Renal cortical epithelial cell (primary cell): ENCODE data around the gene SLC35C1. TPM values are rescaled to one million over a fixed set of nuclear protein-coding genes. Genes with fewer than 3 reads are reported as not detected.
"Not testable (repeated sequence)": the region's sequence is repeated elsewhere in the genome, so short reads cannot be mapped to it uniquely, and the experiment has no call there.

Experiments
- DNase-seq: peaks from one replicate; pipeline ENCODE4 v3.0.0-alpha.2; 2011; ENCODE audit warnings: low read depth
- total RNA-seq: library from RNA; depleted of rRNA; stranded (reverse); fragments of >200 nt; gene quantifications from 2 replicates; pipeline ENCODE4 v1.2.3, GENCODE V29; 2014

SLC35C1 gene
- total RNA-seq, 1 donor from 2014 or later = 17.9 TPM

DNA sequence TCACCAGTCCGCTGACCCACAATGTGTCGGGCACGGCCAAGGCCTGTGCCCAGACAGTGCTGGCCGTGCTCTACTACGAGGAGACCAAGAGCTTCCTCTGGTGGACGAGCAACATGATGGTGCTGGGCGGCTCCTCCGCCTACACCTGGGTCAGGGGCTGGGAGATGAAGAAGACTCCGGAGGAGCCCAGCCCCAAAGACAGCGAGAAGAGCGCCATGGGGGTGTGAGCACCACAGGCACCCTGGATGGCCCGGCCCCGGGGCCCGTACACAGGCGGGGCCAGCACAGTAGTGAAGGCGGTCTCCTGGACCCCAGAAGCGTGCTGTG is 6.1 kb downstream of the SLC35C1 start:
- no peak for DNase-seq

- DNase-seq = no peak
Measured at GRCh38 chr11:45811571-45812290, 6.8 kb downstream of the SLC35C1 start.

DNA sequence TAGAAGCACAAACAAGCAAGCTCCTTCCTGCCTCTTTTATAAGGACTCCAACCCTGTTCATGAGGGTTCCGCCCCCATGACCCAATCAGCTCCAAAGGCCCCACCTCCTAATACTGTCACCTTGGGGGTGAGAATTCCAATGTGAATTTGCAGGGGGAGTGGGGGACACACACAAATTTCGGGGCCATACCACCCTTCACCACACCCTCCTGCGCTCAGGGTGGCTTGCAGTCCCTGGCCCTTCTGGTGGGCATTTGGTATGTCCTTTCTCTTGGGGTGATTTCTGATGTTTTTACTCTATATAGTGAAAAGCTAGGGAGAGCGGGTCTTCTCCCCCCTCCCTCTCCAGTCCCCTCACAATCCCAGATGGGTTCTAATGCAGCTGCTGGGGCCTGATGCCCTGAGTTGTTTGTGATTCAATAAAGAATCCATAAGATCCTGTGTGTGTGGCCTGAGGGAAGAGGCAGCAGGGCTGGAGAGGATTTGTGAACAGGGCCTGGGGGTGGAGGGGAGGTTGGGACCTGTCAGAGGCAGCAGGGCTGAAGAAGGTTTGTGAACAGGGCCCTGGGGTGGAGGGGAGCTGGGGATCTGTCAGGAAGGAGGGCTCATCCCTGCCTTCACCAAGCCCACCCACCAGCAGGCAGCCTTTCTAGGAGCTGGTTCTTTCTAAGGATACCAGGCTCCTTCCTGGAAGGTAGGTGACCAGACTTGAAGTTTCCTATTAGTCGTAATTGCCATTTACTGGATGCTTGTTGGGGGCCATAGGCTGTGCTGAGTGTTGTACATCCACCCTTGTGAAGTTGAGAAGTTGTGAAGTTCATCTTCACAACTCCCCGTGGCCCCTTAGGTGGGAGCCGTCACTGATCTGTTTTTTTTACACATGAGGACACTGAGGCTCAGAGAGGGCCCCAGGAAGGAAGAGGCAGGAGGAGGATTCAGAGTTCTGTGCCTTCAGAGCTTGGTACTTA is 7.9 kb downstream of the SLC35C1 start:
- no peak for DNase-seq

GRCh38 chr11:45815747-45816146 is 10.8 kb downstream of the SLC35C1 start:
- DNase-seq = peak; percentile 46

DNA sequence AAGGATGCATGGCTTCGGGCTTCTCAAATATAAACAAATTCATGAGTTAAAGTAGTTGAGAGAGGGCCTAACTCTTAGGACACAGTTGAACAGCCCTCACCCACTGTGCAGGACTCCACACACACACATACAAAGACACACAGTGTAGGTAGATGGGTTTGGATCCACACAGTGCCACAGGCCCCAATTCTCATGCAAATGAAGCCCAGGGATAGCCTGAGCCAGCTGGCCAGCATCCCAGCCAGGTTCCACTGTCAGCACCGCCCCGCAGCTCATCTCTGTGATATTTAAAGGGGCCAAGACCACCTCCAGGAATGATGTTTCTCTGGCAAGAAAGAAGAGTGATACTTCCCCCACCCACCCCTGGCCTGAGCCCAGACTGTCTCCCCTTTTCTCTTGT is 11.7 kb downstream of the SLC35C1 start:
- DNase-seq = no peak

DNA sequence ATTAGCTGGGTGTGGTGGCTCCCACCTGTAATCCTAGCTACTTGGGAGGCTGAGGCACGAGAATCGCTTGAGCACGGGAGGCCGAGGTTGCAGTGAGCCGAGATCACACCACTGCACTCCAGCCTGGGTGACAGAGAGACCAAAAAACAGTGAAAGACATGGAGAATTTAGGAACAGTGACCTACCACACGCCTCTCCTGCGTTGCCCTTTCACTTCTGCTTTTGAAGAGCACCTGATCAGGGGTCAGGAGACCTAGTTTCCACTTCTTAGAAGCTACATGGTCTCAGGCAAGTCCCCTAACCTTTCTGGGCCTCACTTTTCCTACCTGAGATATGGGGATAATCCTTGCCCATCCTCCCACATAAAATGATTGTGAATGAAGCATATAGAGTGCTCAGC is 12.2 kb downstream of the SLC35C1 start:
- DNase-seq = no peak

- no peak for DNase-seq
Measured at GRCh38 chr11:45818961-45819605, 14.1 kb downstream of the SLC35C1 start.

DNA sequence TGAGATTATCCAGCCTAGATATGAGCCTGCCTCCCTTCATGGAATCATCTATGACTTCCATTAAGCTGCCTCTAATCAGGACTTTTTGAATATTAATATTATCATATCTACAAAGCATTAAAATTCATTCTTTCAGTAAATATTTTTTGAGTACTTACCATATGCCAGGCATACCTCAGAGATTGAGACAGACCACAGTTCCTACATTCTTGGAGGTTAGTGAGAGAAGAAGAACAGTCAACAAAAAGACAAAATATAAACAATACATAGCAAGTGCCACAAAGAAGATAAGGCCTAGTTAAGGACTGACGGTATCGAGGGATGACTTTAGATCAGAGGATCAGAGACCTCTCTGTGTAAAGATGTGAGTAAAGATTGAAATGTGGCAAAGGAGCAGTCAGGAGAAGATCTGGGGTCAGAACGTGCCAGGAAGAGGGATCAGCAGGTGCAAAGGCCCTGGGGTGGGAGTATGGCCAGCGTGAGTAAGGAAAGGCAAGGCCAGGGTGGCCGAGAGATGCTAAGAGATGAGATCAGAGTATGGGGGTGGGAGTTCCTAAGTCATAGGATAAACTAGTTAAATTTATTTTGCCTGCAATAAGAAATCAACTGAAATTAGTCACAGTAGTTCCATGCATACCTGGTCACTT is 15.4 kb downstream of the SLC35C1 start:
- DNase-seq = no peak

DNA sequence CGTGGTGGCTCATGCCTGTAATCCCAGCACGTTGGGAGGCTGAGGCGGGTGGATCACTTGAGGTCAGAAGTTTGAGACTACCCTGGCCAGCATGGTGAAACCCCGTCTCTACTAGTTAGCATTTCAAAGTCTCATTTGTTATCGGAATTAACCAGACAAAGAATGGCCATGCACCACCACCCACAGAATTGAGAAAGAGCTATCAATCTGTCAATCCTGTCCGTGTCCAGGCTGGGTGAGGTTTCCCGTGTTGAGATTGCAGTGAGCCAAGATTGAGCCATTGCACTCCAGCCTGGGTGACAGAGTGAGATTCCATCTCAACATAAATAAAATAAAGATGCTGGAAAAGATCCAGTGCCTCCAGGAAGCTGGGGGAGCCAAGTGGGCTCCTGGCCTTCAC is 21.5 kb downstream of the SLC35C1 start:
- peak; percentile 78 for DNase-seq

GRCh38 chr11:45827123-45827522 is 22.2 kb downstream of the SLC35C1 start:
- no peak for DNase-seq

DNA sequence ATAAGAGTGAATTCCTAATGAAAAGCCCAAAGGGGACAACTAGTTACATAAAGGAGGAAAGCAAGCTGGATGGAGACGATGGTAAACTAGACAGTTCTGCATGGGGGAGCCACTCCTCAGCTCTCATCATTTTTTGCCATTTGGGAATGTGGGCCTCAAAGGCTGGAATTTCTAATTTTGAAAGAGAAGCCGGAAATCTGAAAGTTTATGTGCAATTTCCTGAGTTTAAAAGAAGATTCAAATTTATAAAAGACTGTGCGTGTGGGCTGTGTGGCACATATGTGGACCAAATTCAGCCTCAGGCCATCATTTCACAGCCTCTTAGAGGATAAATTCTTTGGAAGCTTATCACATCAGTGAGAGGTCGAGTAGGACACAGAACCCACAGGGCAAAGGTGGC is 24.0 kb downstream of the SLC35C1 start:
- DNase-seq = no peak

- no peak for DNase-seq
Measured at GRCh38 chr11:45830596-45830995, 25.6 kb downstream of the SLC35C1 start.

DNA sequence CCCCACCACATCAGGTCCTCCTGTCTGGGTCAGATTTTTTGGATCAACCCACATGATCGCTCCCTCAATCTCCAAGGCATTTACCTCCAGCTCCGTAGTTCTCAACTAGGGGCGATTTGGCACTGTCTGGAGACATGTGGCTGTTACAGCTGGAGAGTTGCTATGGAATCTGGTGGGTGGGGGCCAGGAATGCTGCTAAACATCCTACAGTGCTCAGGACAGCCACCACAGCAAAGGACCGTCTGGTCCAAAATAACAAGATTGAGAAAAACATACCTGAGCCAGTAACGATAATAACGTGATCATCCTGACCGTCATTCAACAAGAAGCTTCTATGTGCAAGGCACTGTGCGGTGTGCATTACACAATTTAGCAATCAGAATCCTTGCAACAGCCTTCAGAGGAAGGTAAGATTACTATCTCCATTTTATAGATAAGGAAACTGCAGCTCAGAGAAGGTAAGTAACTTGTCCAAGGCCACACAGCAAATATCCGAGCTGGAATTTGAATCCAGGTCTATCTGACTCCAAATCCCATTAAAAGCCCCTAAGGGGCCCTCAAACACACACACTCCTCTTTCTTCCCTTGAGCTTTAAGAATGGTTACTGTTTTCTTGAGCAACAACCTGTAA is 28.0 kb downstream of the SLC35C1 start:
- no peak for DNase-seq

GRCh38 chr11:45833761-45834160 is 28.8 kb downstream of the SLC35C1 start:
- no peak for DNase-seq

DNA sequence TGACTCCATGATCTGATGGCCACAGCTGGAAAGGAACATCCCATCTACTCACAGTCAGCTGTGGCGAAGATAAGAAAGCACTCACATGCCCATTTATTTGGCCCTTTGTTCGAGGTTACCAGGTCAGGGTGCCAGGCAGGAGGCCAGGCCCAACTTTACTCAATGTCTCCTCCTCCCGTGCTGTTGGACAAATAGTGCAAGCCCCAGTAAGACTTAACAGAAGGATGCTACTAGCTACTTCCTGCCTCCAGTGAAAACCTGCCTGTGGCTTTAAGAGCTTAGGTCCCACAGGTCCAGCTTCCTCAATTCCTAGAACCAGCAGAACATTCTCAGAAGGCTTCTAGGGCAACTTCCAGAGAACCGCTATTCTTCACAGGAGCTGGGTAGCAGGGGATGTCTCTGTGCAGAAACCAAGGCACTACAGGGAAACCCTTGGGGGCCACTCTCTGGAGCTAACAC is 29.4 kb downstream of the SLC35C1 start:
- DNase-seq = no peak

DNA sequence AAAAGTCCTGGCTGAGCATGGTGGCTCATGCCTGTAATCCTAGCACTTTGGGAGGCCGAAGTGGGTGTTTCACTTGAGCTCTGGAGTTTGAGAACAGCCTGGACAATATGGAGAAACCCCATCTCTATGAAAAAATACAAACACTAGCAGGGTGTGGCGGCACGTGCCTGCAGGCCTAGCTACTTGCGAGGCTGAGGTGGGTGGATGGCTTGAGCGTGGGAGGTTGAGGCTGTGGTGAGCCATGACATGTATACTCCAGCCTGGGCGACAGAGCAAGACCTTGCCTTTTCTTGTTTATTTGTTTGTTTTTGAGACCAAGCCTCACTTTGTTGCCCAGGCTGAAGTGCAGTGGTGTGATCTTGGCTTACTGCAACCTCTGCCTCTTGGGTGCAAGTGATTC is 34.3 kb downstream of the SLC35C1 start:
- no peak for DNase-seq

- not testable (repeated sequence) for DNase-seq
Measured at GRCh38 chr11:45840251-45840650, 35.3 kb downstream of the SLC35C1 start.

- DNase-seq = peak; percentile 82
Measured at GRCh38 chr11:45843158-45843924, 38.4 kb downstream of the SLC35C1 start.

- no peak for DNase-seq
Measured at GRCh38 chr11:45844822-45845578, 40.1 kb downstream of the SLC35C1 start.

DNA sequence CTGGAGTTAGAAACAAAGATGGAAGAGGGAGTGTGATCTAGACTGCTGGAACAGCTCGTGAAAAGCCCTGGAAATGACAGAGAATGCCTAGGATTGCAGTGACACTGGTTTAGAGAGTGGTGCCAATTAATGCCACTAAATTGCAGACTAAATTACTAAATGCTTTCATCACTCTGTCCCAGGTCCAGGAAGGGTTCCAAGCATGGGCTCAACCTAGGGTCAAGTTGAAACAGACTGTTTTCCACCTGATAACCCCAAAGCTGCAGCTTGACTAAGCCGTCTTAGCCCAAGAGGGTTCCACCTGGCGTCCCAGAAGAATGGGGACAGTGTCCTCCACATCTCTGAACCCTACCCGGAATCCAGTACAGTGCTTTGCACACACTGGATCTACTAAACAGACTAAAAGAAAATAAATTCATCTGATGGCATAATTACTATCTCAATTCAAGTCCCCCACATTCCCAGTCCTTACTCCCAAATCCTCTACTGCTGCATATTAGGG is 41.3 kb downstream of the SLC35C1 start:
- DNase-seq = no peak
